ENCODE results near the gene NEK6.

Gene NEK6

GRCh38 chr9:124297551-124297901, 39.8 kb downstream of the NEK6 start:
- TF ChIP-seq FOXP2 (optimal IDR thresholded peaks at IDR 0.05; ENCODE audit: borderline replicate concordance, extremely low read depth, extremely low read length, insufficient read depth) (no peak), SIN3A (IDR thresholded peaks at IDR 0.05; ENCODE audit: borderline replicate concordance, insufficient read depth, low read length) (no peak), TAF1 (IDR thresholded peaks at IDR 0.05; ENCODE audit: borderline replicate concordance, insufficient read depth, low read length) (no peak), POLR2AphosphoS5 (IDR thresholded peaks at IDR 0.05; ENCODE audit: low read depth, low read length) (no peak)
- TF ChIP-seq, protein P1, sequence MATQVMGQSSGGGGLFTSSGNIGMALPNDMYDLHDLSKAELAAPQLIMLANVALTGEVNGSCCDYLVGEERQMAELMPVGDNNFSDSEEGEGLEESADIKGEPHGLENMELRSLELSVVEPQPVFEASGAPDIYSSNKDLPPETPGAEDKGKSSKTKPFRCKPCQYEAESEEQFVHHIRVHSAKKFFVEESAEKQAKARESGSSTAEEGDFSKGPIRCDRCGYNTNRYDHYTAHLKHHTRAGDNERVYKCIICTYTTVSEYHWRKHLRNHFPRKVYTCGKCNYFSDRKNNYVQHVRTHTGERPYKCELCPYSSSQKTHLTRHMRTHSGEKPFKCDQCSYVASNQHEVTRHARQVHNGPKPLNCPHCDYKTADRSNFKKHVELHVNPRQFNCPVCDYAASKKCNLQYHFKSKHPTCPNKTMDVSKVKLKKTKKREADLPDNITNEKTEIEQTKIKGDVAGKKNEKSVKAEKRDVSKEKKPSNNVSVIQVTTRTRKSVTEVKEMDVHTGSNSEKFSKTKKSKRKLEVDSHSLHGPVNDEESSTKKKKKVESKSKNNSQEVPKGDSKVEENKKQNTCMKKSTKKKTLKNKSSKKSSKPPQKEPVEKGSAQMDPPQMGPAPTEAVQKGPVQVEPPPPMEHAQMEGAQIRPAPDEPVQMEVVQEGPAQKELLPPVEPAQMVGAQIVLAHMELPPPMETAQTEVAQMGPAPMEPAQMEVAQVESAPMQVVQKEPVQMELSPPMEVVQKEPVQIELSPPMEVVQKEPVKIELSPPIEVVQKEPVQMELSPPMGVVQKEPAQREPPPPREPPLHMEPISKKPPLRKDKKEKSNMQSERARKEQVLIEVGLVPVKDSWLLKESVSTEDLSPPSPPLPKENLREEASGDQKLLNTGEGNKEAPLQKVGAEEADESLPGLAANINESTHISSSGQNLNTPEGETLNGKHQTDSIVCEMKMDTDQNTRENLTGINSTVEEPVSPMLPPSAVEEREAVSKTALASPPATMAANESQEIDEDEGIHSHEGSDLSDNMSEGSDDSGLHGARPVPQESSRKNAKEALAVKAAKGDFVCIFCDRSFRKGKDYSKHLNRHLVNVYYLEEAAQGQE (IDR thresholded peaks at IDR 0.05; ENCODE audit: insufficient read depth in 1 of 2, low read depth in 2 of 2, low read length in 2 of 2): no peak

GRCh38 chr9:124297915-124298645, 40.3 kb downstream of the NEK6 start:
- TF ChIP-seq TAF1 (IDR thresholded peaks at IDR 0.05; ENCODE audit: borderline replicate concordance, insufficient read depth, low read length) (no peak), POLR2AphosphoS5 (IDR thresholded peaks at IDR 0.05; ENCODE audit: low read depth, low read length) (no peak), SIN3A (IDR thresholded peaks at IDR 0.05; ENCODE audit: borderline replicate concordance, insufficient read depth, low read length) (no peak), FOXP2 (optimal IDR thresholded peaks at IDR 0.05; ENCODE audit: borderline replicate concordance, extremely low read depth, extremely low read length, insufficient read depth) (no peak)
- TF ChIP-seq, protein P1 (IDR thresholded peaks at IDR 0.05; ENCODE audit: insufficient read depth in 1 of 2, low read depth in 2 of 2, low read length in 2 of 2): no peak

DNA sequence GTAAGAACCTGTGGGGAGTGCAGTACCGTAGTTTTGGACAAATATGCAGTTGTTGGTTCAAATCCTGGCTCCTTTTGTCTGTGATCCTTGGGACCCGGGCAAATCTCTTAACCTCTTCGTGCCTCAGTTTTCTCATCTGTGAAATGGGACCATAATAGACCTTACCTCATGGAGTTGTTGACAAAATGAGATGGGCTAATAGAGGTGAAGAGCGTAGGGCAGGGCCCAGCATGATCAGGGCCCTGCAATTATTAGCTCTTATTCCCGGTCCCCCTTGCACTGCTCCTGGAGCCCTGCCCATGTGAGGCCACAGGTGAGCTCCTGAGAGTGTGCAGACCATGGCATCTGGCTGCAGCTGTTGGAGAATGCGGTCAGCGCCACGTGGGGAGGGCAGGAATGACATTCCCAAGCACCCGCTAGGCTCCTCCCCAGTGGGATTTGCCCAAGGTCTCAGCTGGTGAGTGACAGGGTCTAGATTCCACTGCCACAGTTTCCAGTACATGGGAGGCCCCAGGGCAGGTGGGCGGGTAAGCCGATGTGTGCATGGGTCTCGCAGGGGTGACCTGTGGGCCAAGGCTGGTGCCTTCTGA, 41.0 kb downstream of the NEK6 start:
- TF ChIP-seq FOXP2 (optimal IDR thresholded peaks at IDR 0.05; ENCODE audit: borderline replicate concordance, extremely low read depth, extremely low read length, insufficient read depth) (no peak), POLR2AphosphoS5 (IDR thresholded peaks at IDR 0.05; ENCODE audit: low read depth, low read length) (no peak), TAF1 (IDR thresholded peaks at IDR 0.05; ENCODE audit: borderline replicate concordance, insufficient read depth, low read length) (no peak), SIN3A (IDR thresholded peaks at IDR 0.05; ENCODE audit: borderline replicate concordance, insufficient read depth, low read length) (no peak)
- TF ChIP-seq, protein P1 (IDR thresholded peaks at IDR 0.05; ENCODE audit: insufficient read depth in 1 of 2, low read depth in 2 of 2, low read length in 2 of 2): no peak

GRCh38 chr9:124299515-124300090, 41.9 kb downstream of the NEK6 start:
- TF ChIP-seq TAF1 (IDR thresholded peaks at IDR 0.05; ENCODE audit: borderline replicate concordance, insufficient read depth, low read length) (no peak), POLR2AphosphoS5 (IDR thresholded peaks at IDR 0.05; ENCODE audit: low read depth, low read length) (no peak), SIN3A (IDR thresholded peaks at IDR 0.05; ENCODE audit: borderline replicate concordance, insufficient read depth, low read length) (no peak), FOXP2 (optimal IDR thresholded peaks at IDR 0.05; ENCODE audit: borderline replicate concordance, extremely low read depth, extremely low read length, insufficient read depth) (no peak)
- TF ChIP-seq, protein P1 (IDR thresholded peaks at IDR 0.05; ENCODE audit: insufficient read depth in 1 of 2, low read depth in 2 of 2, low read length in 2 of 2): no peak

Data from PFSK-1 (cell line).